Liver (tissue), 9 donors: ENCODE data around the gene PNMA1. TPM values are rescaled to one million over a fixed set of nuclear protein-coding genes. Genes with fewer than 3 reads are reported as not detected.

Experiments used
- DNase-seq: peaks from one replicate; pipeline ENCODE4 v3.0.0-alpha.2; 2017; ENCODE audit warnings: low spot score
- H3K27ac ChIP-seq, 2 donors: one replicate each; pipeline ENCODE4 v1.7.0; 2013; ENCODE audit warnings: inconsistent platforms in 2 of 2, low read length in 2 of 2, control low read depth in 1 of 2, low read depth in 1 of 2, mild to moderate bottlenecking in 1 of 2
- H3K27me3 ChIP-seq, 4 donors: one replicate each; pipeline versions ENCODE4 v1.6.1 to v1.7.0; 2013; ENCODE audit warnings: low read length in 3 of 4, inconsistent platforms in 1 of 4, mild to moderate bottlenecking in 1 of 4, moderate library complexity in 1 of 4; ENCODE audit not compliant: control insufficient read depth in 4 of 4, insufficient read depth in 4 of 4
- H3K36me3 ChIP-seq, 4 donors: one replicate each; pipeline versions ENCODE4 v1.6.1 to v1.7.0; 2013; ENCODE audit warnings: low read length in 3 of 4, mild to moderate bottlenecking in 3 of 4, low read depth in 1 of 4, moderate library complexity in 1 of 4; ENCODE audit not compliant: control insufficient read depth in 4 of 4, insufficient read depth in 3 of 4
- H3K4me1 ChIP-seq, 4 donors: one replicate each; pipeline versions ENCODE4 v1.6.1 to v1.7.0; 2013; ENCODE audit warnings: low read length in 3 of 4, mild to moderate bottlenecking in 3 of 4, moderate library complexity in 1 of 4; ENCODE audit not compliant: control insufficient read depth in 4 of 4, insufficient read depth in 4 of 4
- H3K4me3 ChIP-seq, 3 donors: one replicate each; pipeline versions ENCODE4 v1.6.1 to v1.7.0; 2013; ENCODE audit warnings: low read length in 3 of 3, control low read depth in 1 of 3, low read depth in 1 of 3, mild to moderate bottlenecking in 1 of 3
- H3K9ac ChIP-seq, 2 donors: one replicate each; pipeline ENCODE4 v1.7.0; 2013; ENCODE audit warnings: low read length in 2 of 2, mild to moderate bottlenecking in 2 of 2, moderate library complexity in 2 of 2, control low read depth in 1 of 2, low read depth in 1 of 2
- H3K9me3 ChIP-seq, 4 donors: one replicate each; pipeline versions ENCODE4 v1.6.1 to v1.7.0; 2013; ENCODE audit warnings: low read length in 3 of 4; ENCODE audit not compliant: control insufficient read depth in 4 of 4
- ATF3 ChIP-seq: IDR thresholded peaks from 2 replicates; pipeline ENCODE4 v1.6.1; 2016; ENCODE audit warnings: antibody characterized with exemption
- CTCF ChIP-seq: fragments of 150-350 bp; IDR thresholded peaks from 2 replicates; pipeline ENCODE4 v1.5.1; 2017; ENCODE audit warnings: improper control_type of control experiment, low read depth, low read length; ENCODE audit not compliant: missing input control
- EGR1 ChIP-seq, 2 donors: IDR thresholded peaks; 2 replicates each; pipeline ENCODE4 v1.6.1; 2016 to 2018; ENCODE audit warnings: antibody characterized with exemption in 2 of 2, low read depth in 2 of 2
- FOXA1 ChIP-seq: IDR thresholded peaks from 2 replicates; pipeline ENCODE4 v1.6.1; 2016; ENCODE audit warnings: antibody characterized with exemption
- FOXA2 ChIP-seq: IDR thresholded peaks from 2 replicates; pipeline ENCODE4 v1.6.1; 2016; ENCODE audit warnings: antibody characterized with exemption
- GABPA ChIP-seq, 2 donors: IDR thresholded peaks in 1 of 2; conservative IDR thresholded peaks in 1 of 2; 2 replicates each; pipeline ENCODE4 v1.6.1; 2016; ENCODE audit warnings: antibody characterized with exemption in 2 of 2, mild to moderate bottlenecking in 1 of 2, moderate library complexity in 1 of 2
- HNF4A ChIP-seq, 2 donors: conservative IDR thresholded peaks; 2 replicates each; pipeline ENCODE4 v1.6.1; 2016; ENCODE audit warnings: antibody characterized with exemption in 2 of 2, mild to moderate bottlenecking in 2 of 2
- JUND ChIP-seq, 2 donors: IDR thresholded peaks; 2 replicates each; pipeline ENCODE4 v1.6.1; 2016; ENCODE audit warnings: antibody characterized with exemption in 2 of 2
- MAX ChIP-seq: IDR thresholded peaks from 2 replicates; pipeline ENCODE4 v1.6.1; 2016; ENCODE audit warnings: antibody characterized with exemption
- NR2F2 ChIP-seq: IDR thresholded peaks from 2 replicates; pipeline ENCODE4 v1.6.1; 2016; ENCODE audit warnings: antibody characterized with exemption
- RAD21 ChIP-seq, 2 donors: IDR thresholded peaks; 2 replicates each; pipeline ENCODE4 v1.6.1; 2016; ENCODE audit warnings: antibody characterized with exemption in 2 of 2, mild to moderate bottlenecking in 2 of 2
- REST ChIP-seq: IDR thresholded peaks from 2 replicates; pipeline ENCODE4 v1.6.1; 2016; ENCODE audit warnings: antibody characterized with exemption, mild to moderate bottlenecking
- RXRA ChIP-seq, 2 donors: IDR thresholded peaks; 2 replicates each; pipeline ENCODE4 v1.6.1; 2017 to 2018; ENCODE audit warnings: antibody characterized with exemption in 2 of 2, mild to moderate bottlenecking in 1 of 2
- SP1 ChIP-seq: IDR thresholded peaks from 2 replicates; pipeline ENCODE4 v1.6.1; 2018; ENCODE audit warnings: antibody characterized with exemption, mild to moderate bottlenecking
- TAF1 ChIP-seq: conservative IDR thresholded peaks from 2 replicates; pipeline ENCODE4 v1.6.1; 2016; ENCODE audit warnings: antibody characterized with exemption, mild to moderate bottlenecking
- YY1 ChIP-seq: IDR thresholded peaks from 2 replicates; pipeline ENCODE4 v1.6.1; 2016; ENCODE audit warnings: antibody characterized with exemption, mild to moderate bottlenecking
- WGBS: extraction: QIAGEN DNeasy Blood & Tissue Kit; methylation state at CpG from one replicate; pipeline ENCODE4 v1.1.7; 2013; 5-methylcytosine and 5-hydroxymethylcytosine counted together
- polyA plus RNA-seq, 2 donors: library from polyadenylated mRNA; stranded (reverse) in 1 of 2; unstranded in 1 of 2; fragments of 200-250 nt in 1 of 2; fragments of >200 nt in 1 of 2; fragmentation: Nextera tagmentation in 1 of 2; extraction: Ambion mirVana in 1 of 2; gene quantifications; one replicate each; pipeline versions ENCODE4 v1.2.1 to v1.2.3, GENCODE V29; 2013 to 2015
- total RNA-seq, 2 donors: library from RNA; depleted of rRNA; stranded (reverse); fragments of >200 nt; gene quantifications; one replicate each; pipeline ENCODE4 v1.2.3, GENCODE V29; 2014
- donor health status: healthy.
- donor health status: healthy.
- donor health status: healthy.
- donor health status: healthy.
- donor health status: healthy.

The PNMA1 gene
- total and polyA plus RNA-seq, 4 donors, result 2.3 to 10.4 (median 3.4) TPM

- H3K9ac ChIP-seq, result no peak overlapping the region
- TF ChIP-seq EGR1 (IDR thresholded peaks at IDR 0.05; ENCODE audit: low read depth in 2 of 2), result no peak
- no peak for TF ChIP-seq ATF3
- no peak for TF ChIP-seq RAD21 (IDR thresholded peaks at IDR 0.05)
- TF ChIP-seq NR2F2, result no peak
- TF ChIP-seq TAF1, result no peak
- no peak for TF ChIP-seq SP1
- TF ChIP-seq HNF4A (conservative IDR thresholded peaks at IDR 0.05), result no peak
- no peak for TF ChIP-seq REST
- no peak for TF ChIP-seq FOXA2
- TF ChIP-seq JUND (IDR thresholded peaks at IDR 0.05), result no peak
- TF ChIP-seq MAX, result no peak
- TF ChIP-seq GABPA (IDR thresholded peaks at IDR 0.05 in 1 of 2, conservative IDR thresholded peaks at IDR 0.05 in 1 of 2), result no peak
- TF ChIP-seq CTCF, result no peak
- H3K27ac ChIP-seq, result no peak overlapping the region
- 93% methylated on average over 22 of the region's 22 CpGs for WGBS
- peak; percentile 32 for DNase-seq
- no peaks in the 10 kb centered on the region for H3K9me3 ChIP-seq
- H3K4me3 ChIP-seq, result no peak overlapping the region
- peaks cover 16 to 47% (median 40%) of the 10 kb centered on the region in 4 donors for H3K4me1 ChIP-seq
- no peaks in the 10 kb centered on the region for H3K27me3 ChIP-seq
- peaks cover 7 to 45% (median 16%) of the 10 kb centered on the region in 4 donors for H3K36me3 ChIP-seq
Measured at GRCh38 chr14:73738518-73739173, 24.5 kb upstream of the PNMA1 start.

GRCh38 chr14:73736842-73737241 is 22.7 kb upstream of the PNMA1 start:
- Histone ChIP-seq H3K27me3 (no peaks in the 10 kb centered on the region), H3K27ac (no peak overlapping the region), H3K4me3 (no peak overlapping the region), H3K36me3 (peaks cover 9 to 50% (median 18%) of the 10 kb centered on the region in 4 donors), H3K4me1 (peaks cover 9 to 29% (median 22%) of the 10 kb centered on the region in 4 donors), H3K9ac (no peak overlapping the region), H3K9me3 (no peaks in the 10 kb centered on the region)
- WGBS, result 88% methylated on average over 13 of the region's 13 CpGs
- TF ChIP-seq NR2F2 (no peak), RXRA (IDR thresholded peaks at IDR 0.05) (no peak), YY1 (no peak), JUND (IDR thresholded peaks at IDR 0.05) (no peak), HNF4A (conservative IDR thresholded peaks at IDR 0.05) (no peak), MAX (no peak), RAD21 (IDR thresholded peaks at IDR 0.05) (no peak), FOXA1 (no peak), CTCF (no peak), FOXA2 (no peak), SP1 (no peak), GABPA (IDR thresholded peaks at IDR 0.05 in 1 of 2, conservative IDR thresholded peaks at IDR 0.05 in 1 of 2) (no peak), REST (no peak), EGR1 (IDR thresholded peaks at IDR 0.05; ENCODE audit: low read depth in 2 of 2) (no peak)
- DNase-seq, result no peak
